ENCODE measurements around the gene ETV4. TPM values are rescaled to one million over a fixed set of nuclear protein-coding genes. Genes with fewer than 3 reads are reported as not detected.

Gene ETV4
- total and polyA plus RNA-seq, 2 of the 13 experiments (the other 11 are each of a cell fraction or from before 2014, with no cell fraction given), result 128 to 330 TPM

DNA sequence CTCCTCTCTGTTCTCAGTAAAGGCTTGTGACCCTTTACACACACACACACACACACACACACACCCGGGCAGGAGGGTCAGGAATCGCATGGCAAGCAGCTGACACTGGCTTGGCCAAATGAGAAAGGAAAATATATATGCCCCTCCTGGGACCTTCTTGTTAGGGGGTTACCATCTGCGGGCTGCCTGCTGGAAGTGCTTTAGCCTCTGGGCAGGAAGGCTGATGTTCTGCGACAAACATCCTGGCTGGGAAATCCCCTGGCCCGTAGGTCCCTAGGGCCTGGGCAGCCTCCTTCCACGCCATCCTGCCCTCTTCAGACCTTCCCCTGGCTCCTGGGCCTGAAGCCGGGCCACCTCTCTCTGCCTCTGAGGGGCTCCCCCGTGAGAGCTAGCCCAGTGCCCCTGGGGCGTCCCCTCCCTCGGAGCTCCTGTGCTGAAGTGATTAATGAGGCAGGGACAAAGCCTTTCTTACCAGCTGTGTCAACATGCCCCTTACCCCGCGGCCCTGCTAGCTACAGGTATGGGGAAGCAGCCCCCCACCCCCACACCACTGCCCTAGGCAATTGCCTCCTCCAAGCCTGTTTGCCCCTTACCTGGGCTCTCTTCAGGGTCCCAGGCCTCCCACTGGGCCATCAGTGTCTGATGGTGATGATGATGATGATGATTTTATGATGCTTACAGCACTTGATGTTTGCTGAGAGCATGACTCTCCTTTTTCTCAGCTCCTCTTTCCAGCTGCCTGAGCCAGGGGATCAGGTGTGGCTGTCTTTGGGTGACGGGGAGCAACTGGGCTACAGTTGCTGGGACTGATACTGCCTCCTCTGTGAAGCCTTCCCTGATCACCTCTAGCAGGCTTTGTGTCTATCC is 32.8 kb upstream of the ETV4 start (continued):
- no peak for TF ChIP-seq KDM4B (CRISPR knock-in tag; IDR thresholded peaks at IDR 0.05)
- TF ChIP-seq, protein P1, sequence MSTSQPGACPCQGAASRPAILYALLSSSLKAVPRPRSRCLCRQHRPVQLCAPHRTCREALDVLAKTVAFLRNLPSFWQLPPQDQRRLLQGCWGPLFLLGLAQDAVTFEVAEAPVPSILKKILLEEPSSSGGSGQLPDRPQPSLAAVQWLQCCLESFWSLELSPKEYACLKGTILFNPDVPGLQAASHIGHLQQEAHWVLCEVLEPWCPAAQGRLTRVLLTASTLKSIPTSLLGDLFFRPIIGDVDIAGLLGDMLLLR (CRISPR knock-in tag; IDR thresholded peaks at IDR 0.05), result no peak
- TF ChIP-seq PCBP1 (IDR thresholded peaks at IDR 0.05; ENCODE audit: borderline replicate concordance, low read depth, low read length), result no peak
- TF ChIP-seq, protein P2, sequence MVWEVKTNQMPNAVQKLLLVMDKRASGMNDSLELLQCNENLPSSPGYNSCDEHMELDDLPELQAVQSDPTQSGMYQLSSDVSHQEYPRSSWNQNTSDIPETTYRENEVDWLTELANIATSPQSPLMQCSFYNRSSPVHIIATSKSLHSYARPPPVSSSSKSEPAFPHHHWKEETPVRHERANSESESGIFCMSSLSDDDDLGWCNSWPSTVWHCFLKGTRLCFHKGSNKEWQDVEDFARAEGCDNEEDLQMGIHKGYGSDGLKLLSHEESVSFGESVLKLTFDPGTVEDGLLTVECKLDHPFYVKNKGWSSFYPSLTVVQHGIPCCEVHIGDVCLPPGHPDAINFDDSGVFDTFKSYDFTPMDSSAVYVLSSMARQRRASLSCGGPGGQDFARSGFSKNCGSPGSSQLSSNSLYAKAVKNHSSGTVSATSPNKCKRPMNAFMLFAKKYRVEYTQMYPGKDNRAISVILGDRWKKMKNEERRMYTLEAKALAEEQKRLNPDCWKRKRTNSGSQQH (CRISPR knock-in tag; IDR thresholded peaks at IDR 0.05; ENCODE audit: low read depth), result no peak
- TF ChIP-seq DR1 (CRISPR knock-in tag; IDR thresholded peaks at IDR 0.05), result no peak
- no peak for TF ChIP-seq MED13 (CRISPR knock-in tag; IDR thresholded peaks at IDR 0.05)
- no peak for TF ChIP-seq ARID2 (CRISPR knock-in tag; IDR thresholded peaks at IDR 0.05; ENCODE audit: borderline replicate concordance)
- no peak for TF ChIP-seq NR1H2 (CRISPR knock-in tag; IDR thresholded peaks at IDR 0.05; ENCODE audit: borderline replicate concordance, low read depth)
- TF ChIP-seq, protein P3, sequence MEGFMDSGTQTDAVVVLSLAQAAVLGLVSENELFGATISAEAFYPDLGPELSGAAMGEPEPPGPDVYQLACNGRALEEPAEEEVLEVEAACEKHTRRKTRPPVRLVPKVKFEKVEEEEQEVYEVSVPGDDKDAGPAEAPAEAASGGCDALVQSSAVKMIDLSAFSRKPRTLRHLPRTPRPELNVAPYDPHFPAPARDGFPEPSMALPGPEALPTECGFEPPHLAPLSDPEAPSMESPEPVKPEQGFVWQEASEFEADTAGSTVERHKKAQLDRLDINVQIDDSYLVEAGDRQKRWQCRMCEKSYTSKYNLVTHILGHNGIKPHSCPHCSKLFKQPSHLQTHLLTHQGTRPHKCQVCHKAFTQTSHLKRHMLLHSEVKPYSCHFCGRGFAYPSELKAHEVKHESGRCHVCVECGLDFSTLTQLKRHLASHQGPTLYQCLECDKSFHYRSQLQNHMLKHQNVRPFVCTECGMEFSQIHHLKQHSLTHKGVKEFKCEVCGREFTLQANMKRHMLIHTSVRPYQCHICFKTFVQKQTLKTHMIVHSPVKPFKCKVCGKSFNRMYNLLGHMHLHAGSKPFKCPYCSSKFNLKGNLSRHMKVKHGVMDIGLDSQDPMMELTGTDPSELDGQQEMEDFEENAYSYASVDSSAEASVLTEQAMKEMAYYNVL (CRISPR knock-in tag; IDR thresholded peaks at IDR 0.05; ENCODE audit: borderline replicate concordance), result no peak
- no peak; the same call in 1 of the 2 replicates for TF ChIP-seq FOSL2 (CRISPR knock-in tag; IDR thresholded peaks at IDR 0.05)
- TF ChIP-seq, protein P4, sequence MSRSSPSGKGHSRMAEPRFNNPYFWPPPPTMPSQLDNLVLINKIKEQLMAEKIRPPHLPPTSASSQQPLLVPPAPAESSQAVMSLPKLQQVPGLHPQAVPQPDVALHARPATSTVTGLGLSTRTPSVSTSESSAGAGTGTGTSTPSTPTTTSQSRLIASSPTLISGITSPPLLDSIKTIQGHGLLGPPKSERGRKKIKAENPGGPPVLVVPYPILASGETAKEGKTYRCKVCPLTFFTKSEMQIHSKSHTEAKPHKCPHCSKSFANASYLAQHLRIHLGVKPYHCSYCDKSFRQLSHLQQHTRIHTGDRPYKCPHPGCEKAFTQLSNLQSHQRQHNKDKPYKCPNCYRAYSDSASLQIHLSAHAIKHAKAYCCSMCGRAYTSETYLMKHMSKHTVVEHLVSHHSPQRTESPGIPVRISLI (CRISPR knock-in tag; IDR thresholded peaks at IDR 0.05; ENCODE audit: borderline replicate concordance), result no peak
- TF ChIP-seq, protein P5, sequence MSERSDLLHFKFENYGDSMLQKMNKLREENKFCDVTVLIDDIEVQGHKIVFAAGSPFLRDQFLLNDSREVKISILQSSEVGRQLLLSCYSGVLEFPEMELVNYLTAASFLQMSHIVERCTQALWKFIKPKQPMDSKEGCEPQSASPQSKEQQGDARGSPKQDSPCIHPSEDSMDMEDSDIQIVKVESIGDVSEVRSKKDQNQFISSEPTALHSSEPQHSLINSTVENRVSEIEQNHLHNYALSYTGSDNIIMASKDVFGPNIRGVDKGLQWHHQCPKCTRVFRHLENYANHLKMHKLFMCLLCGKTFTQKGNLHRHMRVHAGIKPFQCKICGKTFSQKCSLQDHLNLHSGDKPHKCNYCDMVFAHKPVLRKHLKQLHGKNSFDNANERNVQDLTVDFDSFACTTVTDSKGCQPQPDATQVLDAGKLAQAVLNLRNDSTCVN (CRISPR knock-in tag; IDR thresholded peaks at IDR 0.05; ENCODE audit: borderline replicate concordance), result no peak
- TF ChIP-seq ZMYM4 (CRISPR knock-in tag; IDR thresholded peaks at IDR 0.05), result peak; percentile 20; the same call in 1 of the 2 replicates
- peak; percentile 83 for TF ChIP-seq TBX2 (CRISPR knock-in tag; IDR thresholded peaks at IDR 0.05; ENCODE audit: borderline replicate concordance)
- TF ChIP-seq TCF7L2 (IDR thresholded peaks at IDR 0.05; ENCODE audit: low read depth, low read length), result no peak
- TF ChIP-seq SIN3A (IDR thresholded peaks at IDR 0.05; ENCODE audit: borderline replicate concordance, low read depth, low read length), result no peak
- TF ChIP-seq, protein P6, sequence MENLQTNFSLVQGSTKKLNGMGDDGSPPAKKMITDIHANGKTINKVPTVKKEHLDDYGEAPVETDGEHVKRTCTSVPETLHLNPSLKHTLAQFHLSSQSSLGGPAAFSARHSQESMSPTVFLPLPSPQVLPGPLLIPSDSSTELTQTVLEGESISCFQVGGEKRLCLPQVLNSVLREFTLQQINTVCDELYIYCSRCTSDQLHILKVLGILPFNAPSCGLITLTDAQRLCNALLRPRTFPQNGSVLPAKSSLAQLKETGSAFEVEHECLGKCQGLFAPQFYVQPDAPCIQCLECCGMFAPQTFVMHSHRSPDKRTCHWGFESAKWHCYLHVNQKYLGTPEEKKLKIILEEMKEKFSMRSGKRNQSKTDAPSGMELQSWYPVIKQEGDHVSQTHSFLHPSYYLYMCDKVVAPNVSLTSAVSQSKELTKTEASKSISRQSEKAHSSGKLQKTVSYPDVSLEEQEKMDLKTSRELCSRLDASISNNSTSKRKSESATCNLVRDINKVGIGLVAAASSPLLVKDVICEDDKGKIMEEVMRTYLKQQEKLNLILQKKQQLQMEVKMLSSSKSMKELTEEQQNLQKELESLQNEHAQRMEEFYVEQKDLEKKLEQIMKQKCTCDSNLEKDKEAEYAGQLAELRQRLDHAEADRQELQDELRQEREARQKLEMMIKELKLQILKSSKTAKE (CRISPR knock-in tag; IDR thresholded peaks at IDR 0.05; ENCODE audit: borderline replicate concordance), result no peak
- TF ChIP-seq SMC3 (IDR thresholded peaks at IDR 0.05; ENCODE audit: low read length), result no peak; the same call in 1 of the 2 replicates
